ENCODE results near the gene SH3BP5.
A peak's percentile ranks its signal among the peaks of the same experiment; 100 is the strongest.

Gene SH3BP5

GRCh38 chr3:15228147-15228546 lies 104.2 kb downstream of the SH3BP5 start:
- DNase-seq, result no peak

- no peak for DNase-seq
Measured at GRCh38 chr3:15223685-15224572, 108.5 kb downstream of the SH3BP5 start.

GRCh38 chr3:15221574-15222217 lies 110.7 kb downstream of the SH3BP5 start:
- DNase-seq, result no peak

- no peak for DNase-seq
Measured at GRCh38 chr3:15220661-15221060, 111.7 kb downstream of the SH3BP5 start.

- DNase-seq, result no peak
Measured at GRCh38 chr3:15220056-15220455, 112.3 kb downstream of the SH3BP5 start.

- DNase-seq, result no peak
Measured at GRCh38 chr3:15218689-15219088, 113.7 kb downstream of the SH3BP5 start.

- no peak for DNase-seq
Measured at GRCh38 chr3:15217841-15218267, 114.5 kb downstream of the SH3BP5 start.

GRCh38 chr3:15217011-15217671 lies 115.2 kb downstream of the SH3BP5 start:
- DNase-seq, result no peak

- DNase-seq, result no peak
Measured at GRCh38 chr3:15216501-15216900, 115.9 kb downstream of the SH3BP5 start.

GRCh38 chr3:15215996-15216395 lies 116.4 kb downstream of the SH3BP5 start:
- DNase-seq, result no peak

- no peak for DNase-seq
Measured at GRCh38 chr3:15214758-15215157, 117.6 kb downstream of the SH3BP5 start.

- no peak for DNase-seq
Measured at GRCh38 chr3:15211937-15212336, 120.4 kb downstream of the SH3BP5 start.

- no peak for DNase-seq
Measured at GRCh38 chr3:15207836-15208504, 124.4 kb downstream of the SH3BP5 start.

GRCh38 chr3:15206662-15207576 lies 125.5 kb downstream of the SH3BP5 start:
- peak; percentile 68 for DNase-seq

GRCh38 chr3:15205934-15206661 lies 126.3 kb downstream of the SH3BP5 start, which contains the start of gene CAPN7:
CAPN7 (plus strand) TSS chr3:15206246; CDS start chr3:15206496, 250 bp downstream.
- peak; percentile 98 for DNase-seq

- no peak for DNase-seq
Measured at GRCh38 chr3:15205482-15205933, 126.9 kb downstream of the SH3BP5 start.
